Lung (tissue), 12 donors: ENCODE data around the gene HOXA6. TPM values are rescaled to one million over a fixed set of nuclear protein-coding genes. Genes with fewer than 3 reads are reported as not detected.

ENCODE experiments used
- ATAC-seq: fragments of 200-7000 bp; cut with Tn5 transposase; one replicate; pipeline ENCODE4 v1.9.1; 2020; ENCODE audit warnings: moderate number of reproducible peaks; ENCODE audit not compliant: insufficient read depth, low FRiP score
- DNase-seq, 3 donors: peaks; one replicate each; pipeline ENCODE4 v3.0.0-alpha.2; 2013 to 2017
- H3K27ac ChIP-seq, 2 donors: one replicate each; pipeline ENCODE4 v1.5.1; 2013; ENCODE audit warnings: mild to moderate bottlenecking in 2 of 2, moderate library complexity in 2 of 2, control low read depth in 1 of 2, inconsistent platforms in 1 of 2, low read depth in 1 of 2, low read length in 1 of 2
- H3K27me3 ChIP-seq, 3 donors: one replicate each; pipeline ENCODE4 v1.5.1; 2013; ENCODE audit warnings: low read length in 2 of 3; ENCODE audit not compliant: control insufficient read depth in 3 of 3, insufficient read depth in 3 of 3
- H3K36me3 ChIP-seq, 4 donors: one replicate each; pipeline ENCODE4 v1.5.1; 2013; ENCODE audit warnings: low read length in 4 of 4, mild to moderate bottlenecking in 1 of 4, moderate library complexity in 1 of 4; ENCODE audit not compliant: control insufficient read depth in 4 of 4, insufficient read depth in 4 of 4
- H3K4me1 ChIP-seq, 5 donors: one replicate each; pipeline ENCODE4 v1.5.1; 2013; ENCODE audit warnings: low read length in 5 of 5, mild to moderate bottlenecking in 2 of 5, moderate library complexity in 1 of 5; ENCODE audit not compliant: control insufficient read depth in 5 of 5, insufficient read depth in 5 of 5
- H3K4me3 ChIP-seq: one replicate; pipeline ENCODE4 v1.5.1; 2013; ENCODE audit warnings: mild to moderate bottlenecking, control low read depth, moderate library complexity
- H3K9ac ChIP-seq, 2 donors: one replicate each; pipeline ENCODE4 v1.5.1; 2013; ENCODE audit warnings: low read length in 2 of 2, control low read depth in 1 of 2; ENCODE audit not compliant: insufficient read depth in 1 of 2
- H3K9me3 ChIP-seq, 4 donors: one replicate each; pipeline ENCODE4 v1.5.1; 2013; ENCODE audit warnings: low read length in 3 of 4, mild to moderate bottlenecking in 1 of 4, moderate library complexity in 1 of 4; ENCODE audit not compliant: control insufficient read depth in 4 of 4, insufficient read depth in 3 of 4
- WGBS, 2 donors: extraction: QIAGEN DNeasy Blood & Tissue Kit; methylation state at CpG; one replicate each; pipeline ENCODE4 v1.1.7; 2013; 5-methylcytosine and 5-hydroxymethylcytosine counted together
- polyA plus RNA-seq, 2 donors: library from polyadenylated mRNA; stranded (reverse); fragments of 200-250 nt; gene quantifications; one replicate each; pipeline ENCODE4 v1.2.1, GENCODE V29; 2013
- total RNA-seq, 2 donors: library from RNA; depleted of rRNA in 1 of 2; stranded (reverse); fragments of >200 nt in 1 of 2; gene quantifications; one replicate each; pipeline ENCODE4 v1.2.1, GENCODE V29; 2014 to 2021
- TF ChIP-seq, protein P1 (sequence below): IDR thresholded peaks from 2 replicates; pipeline ENCODE4 v1.5.1; 2012; ENCODE audit warnings: mild to moderate bottlenecking; ENCODE audit errors: control extremely low read depth, extremely low read depth
- donor health status: control.
- donor health status: control.
- donor health status: Bipolar disorder and iron deficiency.
- donor health status: healthy.
- donor health status: DM: yes; HTN: yes; CAD: no.

Gene HOXA6
- total and polyA plus RNA-seq, 4 donors, result 0.49 to 7.7 (median 2.8) TPM

DNA sequence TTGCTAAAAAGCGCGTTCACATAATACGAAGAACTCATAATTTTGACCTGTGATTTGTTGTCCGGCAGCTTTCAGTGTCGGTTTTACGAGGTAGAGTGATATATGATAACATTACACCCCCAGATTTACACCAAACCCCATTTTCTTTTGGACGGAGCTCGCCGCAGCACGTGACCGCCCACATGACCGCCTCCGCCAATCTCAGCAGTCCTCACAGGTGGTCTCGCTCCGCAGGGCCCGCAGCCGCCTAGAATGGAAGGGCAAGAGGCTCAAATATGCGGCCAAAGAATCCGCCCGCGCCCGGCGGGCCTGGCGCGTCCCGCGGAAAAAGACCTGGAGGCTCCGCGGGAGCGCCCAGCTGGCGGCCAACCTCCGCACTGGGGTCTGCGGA, 8.9 kb upstream of the HOXA6 start, which contains the start of gene HOXA7:
HOXA7 (minus strand) TSS at position 168 of the 391 bp plus-strand sequence; CDS start at position 38, 130 bp downstream.
- peaks cover 0 to 87% (median 63%) of the 10 kb centered on the region in 3 donors for H3K27me3 ChIP-seq
- H3K4me3 ChIP-seq, result peak within 1 kb of the TSS; percentile 47
- peaks cover 0 to 33% (median 4%) of the 10 kb centered on the region in 5 donors for H3K4me1 ChIP-seq
- peak within 1 kb of the TSS in 1 of 2 donors; percentile 43 for H3K9ac ChIP-seq
- no peaks in the 10 kb centered on the region for H3K9me3 ChIP-seq
- ATAC-seq (no peak), DNase-seq (peak; percentile 91 to 93 (median 91))
- no peaks in the 10 kb centered on the region for H3K36me3 ChIP-seq
- peak within 1 kb of the TSS in 1 of 2 donors; percentile 78 for H3K27ac ChIP-seq
- 1 to 2% methylated on average over 32 to 33 of the region's 33 CpGs for WGBS, 2 donors
- TF ChIP-seq, protein P1, sequence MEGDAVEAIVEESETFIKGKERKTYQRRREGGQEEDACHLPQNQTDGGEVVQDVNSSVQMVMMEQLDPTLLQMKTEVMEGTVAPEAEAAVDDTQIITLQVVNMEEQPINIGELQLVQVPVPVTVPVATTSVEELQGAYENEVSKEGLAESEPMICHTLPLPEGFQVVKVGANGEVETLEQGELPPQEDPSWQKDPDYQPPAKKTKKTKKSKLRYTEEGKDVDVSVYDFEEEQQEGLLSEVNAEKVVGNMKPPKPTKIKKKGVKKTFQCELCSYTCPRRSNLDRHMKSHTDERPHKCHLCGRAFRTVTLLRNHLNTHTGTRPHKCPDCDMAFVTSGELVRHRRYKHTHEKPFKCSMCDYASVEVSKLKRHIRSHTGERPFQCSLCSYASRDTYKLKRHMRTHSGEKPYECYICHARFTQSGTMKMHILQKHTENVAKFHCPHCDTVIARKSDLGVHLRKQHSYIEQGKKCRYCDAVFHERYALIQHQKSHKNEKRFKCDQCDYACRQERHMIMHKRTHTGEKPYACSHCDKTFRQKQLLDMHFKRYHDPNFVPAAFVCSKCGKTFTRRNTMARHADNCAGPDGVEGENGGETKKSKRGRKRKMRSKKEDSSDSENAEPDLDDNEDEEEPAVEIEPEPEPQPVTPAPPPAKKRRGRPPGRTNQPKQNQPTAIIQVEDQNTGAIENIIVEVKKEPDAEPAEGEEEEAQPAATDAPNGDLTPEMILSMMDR, result no peak

DNA sequence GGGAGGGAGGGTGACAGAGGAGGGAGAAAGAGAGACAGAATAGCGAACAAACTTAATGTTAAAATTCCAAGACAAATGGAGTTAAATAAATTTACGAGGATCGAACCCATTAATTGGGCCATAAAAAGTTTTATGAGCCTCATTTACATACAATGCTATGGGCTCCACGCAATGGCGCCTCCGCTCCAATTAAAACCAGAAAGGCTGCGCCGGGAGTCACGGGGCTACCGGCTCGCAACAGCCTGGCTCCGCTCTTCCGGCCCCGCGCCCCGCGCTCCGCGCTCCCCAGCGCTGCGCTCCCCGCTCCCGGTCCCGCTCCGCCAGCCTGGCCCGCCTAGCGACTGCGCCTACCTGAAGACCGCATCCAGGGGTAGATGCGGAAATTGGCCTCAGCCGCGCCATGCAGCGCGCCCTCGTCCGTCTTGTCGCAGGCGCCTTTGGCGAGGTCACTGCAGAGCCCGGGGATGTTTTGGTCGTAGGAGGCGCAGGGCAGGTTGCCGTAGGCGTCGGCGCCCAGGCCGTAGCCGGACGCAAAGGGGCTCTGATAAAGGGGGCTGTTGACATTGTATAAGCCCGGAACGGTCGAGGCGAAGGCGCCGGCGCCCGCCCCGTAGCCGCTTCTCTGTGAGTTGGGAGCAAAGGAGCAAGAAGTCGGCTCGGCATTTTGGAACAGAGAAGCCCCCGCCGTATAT, 8.4 kb upstream of the HOXA6 start:
- Histone ChIP-seq H3K9me3 (no peaks in the 10 kb centered on the region), H3K4me1 (peaks cover 0 to 33% (median 4%) of the 10 kb centered on the region in 5 donors), H3K27me3 (peaks cover 0 to 85% (median 60%) of the 10 kb centered on the region in 3 donors), H3K4me3 (peak overlapping the region; percentile 47), H3K27ac (peak overlapping the region in 1 of 2 donors; percentile 78), H3K9ac (peak overlapping the region in 1 of 2 donors; percentile 43), H3K36me3 (no peaks in the 10 kb centered on the region)
- WGBS, 2 donors, result 1 to 2% methylated on average over 52 to 63 of the region's 63 CpGs
- ATAC-seq (no peak), DNase-seq (peak in 1 of 3 donors; percentile 59)
- TF ChIP-seq, protein P1, result no peak

DNA sequence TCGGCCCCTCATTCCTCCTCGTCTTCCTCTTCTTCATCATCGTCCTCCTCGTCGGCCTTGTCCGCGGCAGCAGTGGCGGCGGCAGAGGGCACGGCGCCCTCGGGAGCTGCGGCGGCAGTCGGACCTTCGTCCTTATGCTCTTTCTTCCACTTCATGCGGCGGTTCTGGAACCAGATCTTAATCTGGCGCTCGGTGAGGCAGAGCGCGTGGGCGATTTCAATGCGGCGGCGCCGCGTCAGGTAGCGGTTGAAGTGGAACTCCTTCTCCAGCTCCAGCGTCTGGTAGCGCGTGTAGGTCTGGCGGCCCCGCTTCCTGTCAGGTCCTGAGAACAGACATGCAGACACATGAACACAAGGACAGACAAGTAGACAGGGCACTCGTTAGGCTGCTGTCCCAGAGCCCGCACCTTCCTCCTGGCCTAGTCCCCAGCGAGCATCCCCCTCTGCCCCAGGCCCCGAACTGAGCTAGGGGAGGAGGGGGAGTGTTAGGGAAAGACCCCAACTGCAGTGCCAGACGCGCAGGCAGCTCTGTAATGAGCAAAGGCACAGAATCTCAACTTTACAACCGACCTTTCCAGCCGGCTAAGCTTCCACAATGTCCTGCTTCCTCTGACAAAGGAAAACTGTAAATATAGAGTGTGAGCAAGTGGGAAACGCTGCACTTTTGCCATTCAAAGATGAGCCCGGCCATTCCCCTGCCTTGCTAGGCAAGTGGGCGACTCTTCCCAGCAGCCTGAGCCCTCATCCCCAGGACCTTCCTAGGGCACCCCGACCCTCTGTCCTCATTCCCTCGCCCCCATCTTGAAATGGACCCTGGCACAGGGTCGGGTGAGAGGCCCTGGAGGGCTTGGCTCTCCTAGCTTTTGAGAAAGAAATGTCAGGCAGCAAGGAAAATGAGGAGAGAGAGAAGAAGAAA, 7.6 kb upstream of the HOXA6 start:
- Histone ChIP-seq H3K9me3 (no peaks in the 10 kb centered on the region), H3K4me1 (peaks cover 0 to 36% (median 4%) of the 10 kb centered on the region in 5 donors), H3K36me3 (no peaks in the 10 kb centered on the region), H3K9ac (peak overlapping the region in 1 of 2 donors; percentile 33), H3K4me3 (no peak overlapping the region), H3K27me3 (peaks cover 0 to 87% (median 59%) of the 10 kb centered on the region in 3 donors), H3K27ac (peak overlapping the region in 1 of 2 donors; percentile 21)
- 21 to 35% methylated on average over 48 of the region's 48 CpGs for whole genome bisulfite sequencing, 2 donors
- TF ChIP-seq, protein P1, result no peak
- ATAC-seq, result no peak
- peak in 1 of 3 donors; percentile 35 for DNase-seq
